NCI-H82 treated with DMSO at 0.1 percent for 48 hours (cell line): ENCODE data around the gene KDM4B.

ENCODE experiments used
- DNase-seq: peaks from one replicate; lab custom pipeline; 2025; ENCODE audit not compliant: unreplicated experiment; lab: John Stamatoyannopoulos, UW

KDM4B gene

DNA sequence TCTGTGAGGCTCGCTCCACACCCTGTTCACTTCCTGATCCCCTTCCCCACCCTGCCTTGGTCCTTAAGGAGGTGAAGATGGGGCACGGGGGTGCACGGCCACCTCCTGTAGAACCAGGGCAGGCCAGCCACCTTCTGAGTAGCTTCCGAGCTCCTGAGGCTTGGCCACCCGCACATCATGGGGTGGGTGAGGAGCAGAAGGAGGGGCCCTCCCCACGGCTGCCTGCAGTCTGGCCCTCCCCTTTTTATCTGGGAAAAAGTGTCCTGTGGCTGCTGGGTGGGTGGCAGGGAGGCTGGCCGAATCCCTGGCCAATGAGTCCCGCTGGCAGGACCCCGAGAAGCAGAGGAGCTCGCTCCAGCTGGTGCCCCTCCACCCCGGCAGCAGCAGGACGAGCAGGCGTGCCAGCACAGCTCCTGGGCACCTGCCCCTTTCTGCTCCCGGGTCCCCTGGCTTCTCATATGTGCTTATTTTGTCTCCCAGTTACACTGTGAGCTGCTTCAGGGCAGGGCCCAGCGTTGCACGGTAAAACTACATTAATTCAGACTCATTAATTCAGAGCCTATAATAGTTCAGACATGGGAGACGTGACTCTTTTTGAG, 135.0 kb downstream of the KDM4B start:
- DNase-seq, result no peak

DNA sequence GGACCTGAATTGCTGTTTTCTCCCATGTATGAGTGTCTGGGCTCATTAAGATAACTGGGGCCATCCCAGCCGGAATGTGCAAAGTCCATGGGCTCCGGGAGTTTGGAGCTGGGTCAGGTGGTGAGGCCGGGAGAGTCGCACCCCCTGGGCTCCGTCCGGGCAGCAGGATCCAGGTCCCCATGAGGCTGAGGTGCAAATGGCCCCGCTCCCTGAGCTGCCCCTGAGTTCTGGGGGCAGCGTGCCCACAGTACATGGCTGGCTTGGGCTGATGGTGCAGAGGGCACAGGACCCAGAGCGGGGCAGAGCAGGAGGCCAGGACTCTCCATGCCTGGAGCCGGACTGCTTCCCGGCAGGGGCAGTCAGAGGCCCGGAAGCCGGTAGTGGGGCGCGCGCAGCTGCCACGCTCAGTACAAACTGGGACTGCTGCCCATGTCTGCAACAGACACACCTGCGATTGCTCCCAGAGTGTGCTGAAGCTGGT, 136.0 kb downstream of the KDM4B start:
- no peak for DNase-seq

DNA sequence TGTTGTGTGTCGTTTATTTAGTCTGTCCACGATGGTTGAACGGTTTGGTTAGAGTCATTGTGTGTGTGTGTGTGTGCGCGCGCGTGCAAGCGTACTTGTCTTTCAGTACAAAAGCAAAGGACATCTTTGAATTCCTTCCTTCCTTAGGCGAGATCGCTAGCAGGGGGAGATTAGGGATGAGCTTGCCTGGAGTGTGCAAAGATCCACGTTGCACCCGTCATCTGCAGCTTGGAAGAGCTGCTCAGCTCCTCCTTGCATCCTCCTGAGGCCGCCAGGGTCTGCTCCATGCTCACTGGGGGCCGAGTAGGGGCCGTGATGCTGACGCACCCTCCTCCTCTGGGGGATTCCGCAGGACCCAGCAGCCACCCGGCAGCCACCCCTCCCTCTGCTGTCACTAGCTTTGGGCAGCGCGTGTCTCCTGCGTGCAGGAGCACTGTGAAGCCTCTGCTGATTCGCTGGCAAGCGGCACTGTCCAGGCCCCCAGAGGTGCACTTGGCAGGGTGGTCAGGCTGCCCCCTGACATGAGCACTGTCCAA, 137.3 kb downstream of the KDM4B start:
- no peak for DNase-seq

DNA sequence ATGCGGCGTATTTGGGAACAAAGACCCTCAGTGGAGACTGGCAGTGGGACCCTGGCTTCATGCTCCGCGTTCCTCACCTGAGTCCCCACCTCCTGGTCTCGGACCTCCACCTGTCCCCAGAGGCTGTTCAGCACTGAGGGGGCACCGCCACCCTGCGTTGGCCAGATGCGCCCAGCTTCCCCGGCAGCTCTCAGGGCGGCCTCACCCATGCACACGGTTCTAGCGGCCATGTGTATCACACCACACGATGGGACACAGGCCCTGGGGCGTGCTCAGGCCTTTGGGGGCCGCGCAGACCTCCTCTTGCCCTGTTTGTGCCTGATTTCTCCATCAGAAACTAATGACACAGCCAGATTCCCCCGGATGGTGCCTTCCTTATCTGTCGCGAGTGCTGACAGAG, 138.1 kb downstream of the KDM4B start:
- no peak for DNase-seq

DNA sequence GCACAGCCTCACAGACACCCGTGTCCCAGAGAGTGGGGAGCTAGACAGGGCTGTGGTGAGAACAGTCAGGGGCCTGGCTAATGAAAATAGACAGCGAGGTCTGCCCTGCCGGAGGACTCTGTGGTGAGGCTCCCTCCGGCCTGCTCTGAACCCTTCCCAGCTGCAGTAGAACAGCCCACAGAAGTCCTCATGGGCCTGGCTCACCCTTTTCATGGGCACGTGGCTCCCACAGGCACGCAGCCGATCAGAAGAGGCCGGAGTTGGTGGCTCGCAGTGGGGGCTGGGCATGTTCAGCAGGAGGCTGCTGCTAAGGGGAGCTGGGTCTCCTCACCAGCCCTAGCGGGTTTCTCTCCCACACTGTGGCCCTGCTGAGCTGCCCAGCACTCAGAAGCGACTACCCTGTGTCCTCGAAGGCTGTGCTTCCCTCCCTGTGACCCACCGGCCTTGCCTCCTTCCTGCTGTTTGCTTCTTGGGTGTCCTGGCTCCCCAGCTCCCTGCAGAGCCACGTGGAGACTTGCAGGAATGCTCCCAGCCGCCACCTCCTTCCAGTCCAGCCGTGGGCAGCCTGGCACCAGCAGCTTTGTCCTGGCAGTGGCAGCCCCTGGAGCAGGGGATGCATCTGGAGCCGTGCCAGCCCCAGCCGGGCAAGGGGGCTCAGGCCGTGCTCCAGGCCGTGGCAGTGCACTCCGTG, 138.7 kb downstream of the KDM4B start:
- no peak for DNase-seq

DNA sequence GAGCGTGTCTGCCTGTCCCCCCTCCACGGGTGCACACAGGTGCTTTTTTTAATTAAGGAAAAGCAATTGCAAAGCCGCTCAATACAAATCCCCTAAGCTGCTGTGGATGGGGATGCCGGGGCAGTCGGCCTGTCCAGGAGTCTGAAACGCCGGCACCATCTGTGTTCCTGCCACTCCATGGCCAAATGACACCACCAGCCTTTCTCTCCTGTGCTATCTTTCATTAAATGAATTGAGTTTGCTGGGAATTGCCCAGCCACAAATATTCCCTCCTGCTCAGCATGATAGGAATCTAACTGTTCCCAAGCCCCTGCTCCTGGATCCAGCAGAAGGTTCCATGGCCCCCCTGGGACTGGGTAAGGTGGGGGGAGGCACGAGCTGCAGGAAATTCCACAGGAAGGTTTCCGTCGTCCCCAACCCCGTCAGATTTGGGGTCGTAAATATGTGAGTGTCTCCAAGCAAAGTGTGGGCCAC, 139.2 kb downstream of the KDM4B start:
- peak; percentile 60 for DNase-seq

DNA sequence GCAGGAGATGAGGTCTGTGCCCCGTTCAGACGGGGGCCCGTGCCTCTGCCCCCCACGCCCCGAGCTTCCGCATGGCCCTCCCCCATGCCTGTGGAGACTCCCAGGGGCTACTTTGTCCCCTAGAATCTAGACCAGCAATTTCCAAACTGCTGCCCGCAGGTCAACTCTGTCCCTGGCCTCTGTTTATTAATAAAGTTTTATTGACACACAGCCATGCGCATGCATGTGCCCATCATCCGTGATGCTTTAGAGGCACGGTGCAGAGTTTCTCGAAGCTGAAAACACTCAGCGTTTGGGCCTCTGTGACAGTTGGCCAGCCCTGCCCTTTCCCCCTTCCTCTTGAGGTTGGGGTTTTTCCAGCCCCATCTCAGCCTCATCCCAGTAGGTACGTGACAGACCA, 140.0 kb downstream of the KDM4B start:
- no peak for DNase-seq

DNA sequence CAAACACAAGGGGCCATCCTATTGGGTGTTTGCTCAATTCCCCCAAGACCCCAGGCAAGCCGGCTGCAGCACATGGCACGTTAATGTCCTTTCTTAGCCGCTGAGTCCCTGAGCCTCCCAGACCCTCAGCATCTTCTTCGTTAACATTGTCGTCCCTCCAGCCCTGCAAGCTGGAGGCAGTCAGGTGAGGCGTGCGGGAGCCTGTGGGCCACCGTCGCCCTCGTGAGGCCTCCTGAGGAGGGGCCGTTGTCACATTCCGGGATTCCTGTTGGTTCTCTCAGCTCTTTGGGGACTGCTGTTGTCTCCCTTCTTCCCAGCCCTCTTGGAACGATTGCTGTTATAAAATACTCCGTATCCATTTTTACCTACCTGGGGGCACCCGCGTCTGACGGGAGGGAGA, 140.6 kb downstream of the KDM4B start:
- no peak for DNase-seq

DNA sequence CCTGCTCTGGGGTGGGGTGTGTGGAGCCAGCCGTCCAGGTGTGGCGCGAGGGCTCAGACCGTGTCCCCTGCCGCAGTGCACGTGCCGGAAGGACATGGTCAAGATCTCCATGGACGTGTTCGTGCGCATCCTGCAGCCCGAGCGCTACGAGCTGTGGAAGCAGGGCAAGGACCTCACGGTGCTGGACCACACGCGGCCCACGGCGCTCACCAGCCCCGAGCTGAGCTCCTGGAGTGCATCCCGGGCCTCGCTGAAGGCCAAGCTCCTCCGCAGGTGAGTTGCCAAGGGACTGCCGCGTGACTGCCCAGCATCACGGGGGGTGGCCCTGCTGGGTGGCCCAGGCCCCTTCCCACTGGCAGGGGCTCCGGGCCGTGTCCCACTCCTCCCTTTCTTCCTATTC, 141.6 kb downstream of the KDM4B start:
- DNase-seq, result no peak

DNA sequence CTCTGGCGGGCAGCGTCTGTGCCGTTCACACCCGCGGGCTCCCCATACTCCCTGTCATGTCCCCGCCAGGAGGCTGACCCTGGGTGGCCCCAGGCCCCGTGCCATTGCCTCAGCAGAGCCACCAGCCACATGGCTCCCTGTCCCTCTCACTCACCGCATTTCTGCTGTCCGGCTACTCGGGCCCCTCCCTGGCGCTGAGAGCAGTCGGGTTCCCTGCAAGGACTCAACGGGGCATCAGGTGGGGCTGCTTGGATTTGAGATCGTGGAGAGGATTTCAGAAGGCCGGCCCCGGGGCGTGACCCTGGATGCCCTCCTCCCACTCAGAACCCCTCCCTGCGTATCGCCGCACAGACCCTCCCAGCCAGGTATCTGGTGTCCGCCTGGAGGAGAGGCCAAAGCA, 142.1 kb downstream of the KDM4B start:
- no peak for DNase-seq

DNA sequence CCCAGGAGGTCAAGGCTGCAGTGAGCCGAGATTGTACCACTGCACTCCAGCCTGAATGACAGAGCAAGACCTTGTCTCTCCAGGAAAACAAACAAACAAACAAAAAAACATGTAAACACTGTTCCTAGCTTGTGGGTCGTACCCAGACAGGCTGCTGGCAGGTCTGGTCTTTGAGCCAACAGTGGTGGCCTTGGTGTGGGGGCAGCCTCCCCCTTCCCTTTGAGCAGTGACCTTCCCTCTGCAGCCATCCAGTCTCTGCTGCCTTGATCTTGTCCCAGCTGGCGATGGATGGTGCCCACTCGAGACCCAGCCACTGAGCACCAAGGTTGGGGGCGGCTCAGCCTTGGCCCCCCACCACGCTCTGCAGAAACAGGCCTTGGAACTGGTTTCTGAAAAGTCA, 143.3 kb downstream of the KDM4B start:
- no peak for DNase-seq

DNA sequence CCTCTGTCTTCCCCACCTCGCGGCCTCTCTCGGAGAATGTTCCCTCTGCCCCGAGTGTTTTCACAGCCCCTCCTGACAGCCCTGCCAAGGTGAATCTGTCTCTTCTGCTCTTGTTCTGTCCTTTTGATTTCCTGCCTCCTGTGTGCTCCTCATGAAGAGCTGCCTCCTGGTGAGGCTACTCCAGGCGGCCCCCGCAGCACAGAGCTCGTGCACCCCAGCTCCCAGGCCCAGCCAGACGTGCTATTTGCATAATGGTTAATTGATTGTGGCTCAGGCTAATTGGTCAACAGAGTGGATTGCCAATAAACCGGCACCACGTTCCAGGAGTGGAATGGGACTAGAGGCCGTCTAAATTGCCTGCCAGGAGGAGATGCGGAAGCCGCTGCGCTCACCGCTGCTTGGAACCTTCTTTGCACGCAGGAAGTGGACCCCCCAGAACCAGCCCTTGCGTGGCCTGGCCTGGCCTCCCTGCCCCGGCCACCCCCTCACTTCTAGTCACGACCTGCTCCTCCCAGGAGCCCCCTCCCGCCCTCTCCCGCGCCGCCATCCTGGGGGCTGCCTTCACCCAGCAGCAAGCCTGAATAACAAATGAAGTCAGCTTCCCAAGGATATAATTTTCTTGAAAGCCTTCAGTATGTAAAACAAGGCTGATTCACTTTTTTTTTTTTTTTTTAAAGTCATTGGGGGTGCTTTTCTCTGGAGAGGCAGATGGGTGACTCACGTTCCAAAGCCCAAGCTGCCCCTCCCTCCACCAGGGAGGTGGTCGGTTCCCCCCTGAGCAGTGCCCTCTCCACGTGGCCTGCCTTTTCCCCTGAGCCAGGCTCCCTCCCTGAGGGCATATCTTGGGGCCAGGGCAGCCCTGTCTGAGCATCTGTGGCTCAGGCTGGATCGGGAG, 144.0 kb downstream of the KDM4B start:
- no peak for DNase-seq

DNA sequence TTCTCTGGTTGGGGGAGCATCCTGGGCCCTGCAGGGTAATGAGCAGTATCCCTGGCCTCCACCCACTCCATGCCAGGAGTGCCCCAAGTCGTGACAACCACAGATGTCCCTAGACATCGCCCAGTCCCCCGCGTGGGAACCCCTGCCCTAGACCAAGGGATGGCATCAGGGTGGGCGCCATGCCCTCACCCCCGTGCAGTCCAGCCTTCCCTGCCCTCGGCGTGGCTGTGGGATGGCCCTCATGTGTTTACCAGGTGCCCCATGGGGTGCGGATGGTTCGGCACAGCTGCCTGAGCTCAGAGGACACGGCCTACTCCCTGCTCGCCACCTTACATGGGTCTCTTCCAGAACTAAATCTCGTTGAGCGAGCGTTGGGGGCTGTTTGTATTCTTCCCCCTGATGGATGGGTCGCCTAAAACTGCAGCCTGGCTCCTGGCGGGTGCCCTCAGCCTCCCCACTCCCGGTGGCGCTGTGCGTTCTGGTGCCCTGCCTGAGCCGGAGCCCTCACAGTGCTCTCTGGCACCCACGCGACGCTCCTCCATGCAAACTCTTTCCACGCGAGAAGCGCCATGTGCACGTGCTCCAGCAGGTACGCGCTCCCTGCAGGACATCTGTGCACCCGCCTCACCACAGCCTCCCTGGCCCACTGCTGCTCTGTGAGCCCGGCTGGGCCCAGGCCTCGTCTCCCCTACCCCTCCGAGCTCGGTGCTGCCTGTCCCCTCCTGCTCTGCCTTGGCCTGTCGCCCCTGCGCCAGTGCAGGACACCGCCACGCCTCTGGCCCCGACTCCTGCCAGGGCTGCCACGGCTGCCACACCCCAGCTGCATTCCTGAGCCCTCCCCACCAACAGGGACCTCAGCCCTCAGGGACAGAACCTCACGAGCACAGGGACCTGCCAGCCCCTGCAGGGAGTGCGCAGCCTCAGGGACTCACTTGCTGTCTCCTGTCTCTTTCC, 145.0 kb downstream of the KDM4B start:
- no peak for DNase-seq

DNA sequence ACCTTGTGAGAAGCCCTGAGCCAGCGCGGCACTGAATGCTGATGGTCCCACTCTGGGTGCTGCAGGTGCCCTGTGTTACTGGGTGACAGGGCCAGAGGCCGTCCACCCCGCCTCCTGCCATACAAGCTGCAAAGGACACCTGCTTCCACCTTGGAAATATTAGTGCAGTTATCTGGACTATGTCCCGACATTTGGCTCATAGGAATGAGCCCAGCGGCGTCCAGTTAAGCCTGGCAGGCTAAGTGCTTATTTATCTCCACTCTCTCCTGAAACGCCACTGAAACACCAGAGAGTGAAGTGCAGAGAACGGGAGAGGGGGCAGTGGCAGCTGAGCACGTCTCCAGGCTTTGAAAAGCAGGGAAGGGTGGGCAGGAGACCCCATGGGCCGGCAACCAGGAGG, 145.8 kb downstream of the KDM4B start:
- no peak for DNase-seq

DNA sequence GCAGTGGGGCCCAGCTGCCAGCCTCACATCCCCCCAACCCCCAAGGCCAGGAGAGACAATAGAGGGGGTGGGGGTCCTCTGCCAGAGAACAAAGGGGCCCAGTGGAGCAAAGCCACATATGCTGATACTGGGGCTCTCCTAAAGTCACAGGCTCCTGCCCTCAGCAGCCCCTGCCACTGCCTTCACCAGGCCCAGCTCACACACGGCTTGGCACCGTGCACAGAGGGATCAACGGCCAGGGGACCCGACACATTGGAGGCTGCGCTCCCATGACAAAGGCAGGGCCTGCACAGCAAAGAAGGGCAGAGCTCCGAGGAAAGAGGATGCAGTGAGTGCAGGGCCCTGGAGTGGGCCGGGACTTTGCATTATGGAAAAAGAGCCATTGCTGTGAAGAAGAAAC, 146.4 kb downstream of the KDM4B start:
- no peak for DNase-seq

DNA sequence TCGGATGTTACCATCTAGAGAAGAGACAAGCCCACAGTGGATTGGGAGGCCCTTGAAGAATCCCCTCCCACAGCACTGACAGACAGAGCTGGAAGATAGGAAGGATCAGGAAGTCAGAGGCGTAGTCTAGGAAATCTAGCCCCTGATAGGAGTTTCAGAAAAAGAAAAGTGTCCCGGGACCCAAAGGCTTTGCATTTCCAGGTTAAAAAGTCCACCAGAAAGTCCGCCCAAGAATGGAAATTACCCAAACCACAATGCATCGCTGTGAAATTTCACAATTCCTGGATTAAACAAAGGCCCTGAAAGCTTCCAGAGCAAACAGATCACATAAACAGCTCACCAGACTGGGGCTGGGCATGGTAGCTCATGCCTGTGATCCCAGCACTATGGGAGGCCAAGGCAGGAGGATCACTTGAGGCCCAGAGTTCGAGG, 146.9 kb downstream of the KDM4B start:
- no peak for DNase-seq

DNA sequence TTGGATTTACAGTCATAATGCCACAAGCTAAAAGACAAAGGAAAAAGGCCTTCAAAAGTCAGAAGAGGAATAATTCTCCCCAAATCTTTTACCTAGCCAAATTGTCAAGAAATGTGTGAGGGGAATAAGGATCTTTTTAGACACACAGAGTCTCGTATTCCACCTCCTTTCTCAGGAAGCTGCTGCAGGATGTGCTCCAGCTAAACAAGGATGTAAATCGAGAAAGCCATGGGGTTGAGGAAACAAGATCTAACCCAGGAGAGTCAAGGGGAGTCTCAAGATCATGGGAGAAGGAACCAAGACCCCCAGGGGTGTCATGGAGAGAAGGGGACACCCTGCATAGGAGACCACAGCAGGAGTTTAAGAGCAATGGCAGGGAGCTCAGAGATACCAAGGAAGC, 147.4 kb downstream of the KDM4B start:
- DNase-seq, result no peak

DNA sequence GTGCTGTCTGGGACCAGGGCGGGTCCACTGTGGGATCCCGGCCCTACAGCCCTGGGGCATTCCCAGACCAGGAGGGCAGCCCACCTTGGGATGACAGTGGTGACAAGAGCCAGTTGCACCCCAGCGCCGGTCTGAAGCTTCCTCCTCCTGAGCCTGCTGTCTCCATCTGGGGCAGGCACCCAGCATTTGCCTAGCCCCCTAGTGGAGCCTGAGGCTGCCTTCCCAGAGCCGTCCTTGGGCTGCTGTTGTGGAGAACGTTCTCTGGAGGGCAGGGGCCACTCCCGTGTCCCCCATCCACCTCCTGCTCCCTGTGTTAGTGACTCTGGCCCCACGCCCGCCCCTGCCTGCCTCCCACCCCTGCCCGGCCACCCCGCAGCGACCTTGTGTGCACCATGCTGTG, 148.5 kb downstream of the KDM4B start:
- DNase-seq, result no peak

DNA sequence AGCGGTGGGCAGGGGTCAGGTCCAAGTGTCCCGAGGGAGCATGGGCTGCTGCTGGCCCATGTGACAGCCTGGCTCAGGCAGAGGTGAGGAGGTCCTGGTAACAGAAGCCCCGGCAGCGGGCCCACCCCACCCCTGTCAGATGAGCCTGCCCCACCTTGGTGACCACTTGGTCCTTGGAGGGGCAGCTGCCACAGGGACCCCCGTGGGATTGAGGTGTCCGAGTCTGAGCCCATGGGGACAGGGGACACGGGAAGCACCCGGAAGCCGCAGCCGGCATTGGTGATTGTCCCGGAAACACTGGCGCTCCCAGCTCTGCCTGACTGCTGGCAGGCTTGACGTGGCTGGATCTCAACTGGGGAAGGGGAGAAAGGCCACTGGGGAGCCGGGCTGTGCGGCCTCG, 149.1 kb downstream of the KDM4B start:
- no peak for DNase-seq

DNA sequence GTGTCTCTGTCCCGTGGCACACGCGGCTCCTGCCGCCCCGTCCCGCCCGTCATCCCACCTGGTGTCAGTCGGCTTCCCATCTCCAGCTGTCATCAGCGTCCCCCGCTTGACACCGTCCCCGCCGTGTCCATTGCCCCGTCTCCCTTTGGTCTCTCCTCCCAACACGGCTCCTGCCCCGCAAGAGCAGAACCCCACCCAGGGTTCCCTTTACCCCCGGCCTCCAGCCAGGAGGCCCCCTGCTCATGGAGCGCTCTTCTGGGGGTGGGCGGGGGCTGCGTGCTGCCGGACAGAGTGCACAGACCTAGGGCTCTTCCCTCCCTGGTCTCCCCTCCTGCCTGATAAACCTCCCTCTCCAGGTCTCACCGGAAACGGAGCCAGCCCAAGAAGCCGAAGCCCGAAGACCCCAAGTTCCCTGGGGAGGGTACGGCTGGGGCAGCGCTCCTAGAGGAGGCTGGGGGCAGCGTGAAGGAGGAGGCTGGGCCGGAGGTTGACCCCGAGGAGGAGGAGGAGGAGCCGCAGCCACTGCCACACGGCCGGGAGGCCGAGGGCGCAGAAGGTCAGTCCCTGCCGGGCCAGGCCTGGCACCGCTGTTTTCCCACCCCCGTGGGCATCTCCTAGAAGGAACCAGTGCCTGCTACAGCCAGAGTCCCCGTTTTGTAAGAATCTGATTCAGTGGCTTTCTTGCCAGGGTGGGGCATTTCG, 150.5 kb downstream of the KDM4B start:
- no peak for DNase-seq
